HL-60/S4 treated with retinoic acid at 250 ng/mL for 4 days and 3 days (cell line): ENCODE results near the gene SETDB1.
"Not testable (repeated sequence)": the region's sequence is repeated elsewhere in the genome, so short reads cannot be mapped to it uniquely, and the experiment has no call there.

Source experiments
- in situ Hi-C: fragments of 300-500 bp; cut with MboI; formaldehyde crosslinking; loops from 2 replicates; pipeline ENCODE4 v1.7.0; 2022; ENCODE audit warnings: low sequenced_read_pairs

Gene SETDB1

DNA sequence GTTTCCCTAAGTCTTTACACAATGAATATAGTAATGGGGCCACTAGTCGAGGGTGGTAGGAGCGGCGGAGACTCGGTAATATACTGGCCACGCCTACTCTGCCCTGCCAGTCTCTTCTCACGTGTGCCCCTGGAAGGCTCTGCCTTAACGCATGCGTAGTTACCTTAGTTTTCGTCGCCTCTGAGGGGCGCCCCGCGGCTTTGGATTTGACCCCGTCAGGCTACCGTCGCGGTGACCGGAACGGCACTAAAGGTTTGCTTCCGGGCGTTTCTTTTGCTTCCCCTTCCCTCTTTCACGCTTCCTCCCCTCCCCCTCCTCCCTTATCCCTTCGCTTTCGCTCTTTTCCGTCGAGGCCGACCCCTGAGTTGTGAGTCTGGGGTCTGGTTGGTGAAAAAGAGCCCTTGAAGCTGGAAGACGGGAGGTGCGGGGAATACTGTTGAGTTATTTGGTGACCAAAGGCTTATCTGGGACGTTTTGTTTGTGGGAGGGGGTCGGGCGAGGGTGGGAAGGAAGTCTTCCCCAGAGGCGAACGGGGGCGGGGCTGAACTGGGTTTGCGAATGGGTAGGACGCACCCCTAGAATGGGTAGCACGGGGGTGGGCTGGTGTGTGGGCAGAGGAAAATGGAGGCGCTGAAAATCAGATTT lies at the start of gene SETDB1:
Gene SETDB1 (plus strand): TSS at position 267 of the 645 bp plus-strand sequence. CDS start 1,352 bp downstream, outside the sequence.
- in situ Hi-C loops: no loop called here

DNA sequence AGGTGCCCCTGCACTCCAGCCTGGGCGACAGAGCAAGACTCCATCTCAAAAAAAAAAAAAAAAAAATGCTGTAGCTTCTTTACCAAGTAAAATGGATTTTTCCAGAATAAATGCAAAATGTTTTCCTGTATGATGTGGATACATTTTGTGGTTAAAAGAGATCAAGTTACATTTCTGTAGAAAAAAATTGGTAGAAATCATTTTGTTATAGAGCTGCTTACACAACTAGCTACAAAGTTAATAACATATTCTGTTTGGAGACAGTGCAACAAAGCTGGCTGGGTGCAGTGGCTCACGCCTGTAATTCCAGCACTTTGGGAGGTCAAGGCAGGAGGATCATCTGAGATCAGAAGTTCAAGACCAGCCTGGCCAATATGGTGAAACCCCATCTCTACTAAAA lies 47.2 kb upstream of the SETDB1 start:
- in situ Hi-C loops: not testable (repeated sequence)

DNA sequence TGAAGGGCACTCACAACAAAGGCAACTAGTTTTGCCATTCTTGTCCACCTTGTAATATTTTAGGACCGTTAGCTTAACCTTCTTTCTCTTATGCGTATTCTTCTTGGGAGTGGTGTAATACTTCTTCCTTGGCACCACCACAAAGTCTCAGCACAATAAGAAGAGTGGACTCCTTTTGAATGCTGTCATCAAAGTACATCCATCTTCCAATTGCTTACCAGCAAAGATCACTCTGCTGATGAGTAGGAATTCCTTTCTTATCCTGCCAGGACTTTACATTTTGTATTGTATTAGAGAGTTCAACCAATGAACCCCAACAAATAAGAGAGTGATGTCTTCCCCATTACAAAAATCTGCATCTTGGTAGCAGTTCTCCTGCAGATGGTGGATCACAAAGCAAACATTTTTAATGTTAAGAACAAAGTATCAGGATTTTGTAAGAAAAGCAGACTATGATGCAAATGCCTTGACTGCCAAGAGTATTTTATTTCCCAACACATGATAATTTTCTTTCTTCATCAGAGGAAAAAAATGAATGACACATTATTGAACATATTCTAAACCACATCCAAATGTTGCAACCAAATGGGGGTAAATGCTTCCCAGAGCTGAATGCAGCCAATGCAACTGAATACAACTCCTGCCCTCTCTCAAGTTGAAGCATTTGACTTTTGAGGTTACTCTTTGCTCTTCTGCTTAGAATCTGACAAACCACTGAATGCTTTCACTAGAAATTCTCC lies 44.7 kb upstream of the SETDB1 start:
- in situ Hi-C loops: no loop called here

DNA sequence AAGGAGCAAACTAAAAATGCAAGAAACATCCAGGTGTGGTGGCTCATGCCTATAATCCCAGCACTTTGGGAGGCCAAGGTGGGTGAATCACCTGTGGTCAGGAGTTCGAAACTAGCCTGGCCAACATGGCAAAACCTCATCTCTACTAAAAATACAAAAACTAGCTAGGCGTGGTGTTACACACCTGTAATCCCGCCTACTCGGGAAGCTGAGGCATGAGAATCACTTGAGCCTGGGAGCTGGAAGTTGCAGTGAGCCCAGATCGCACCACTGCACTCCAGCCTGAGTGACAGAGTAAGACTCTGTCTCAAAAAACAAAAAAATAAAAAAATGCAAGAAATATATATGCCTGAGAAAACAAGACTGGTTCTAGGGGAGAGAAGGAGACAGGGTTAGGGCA lies 43.0 kb upstream of the SETDB1 start:
- in situ Hi-C loops: not testable (repeated sequence)

DNA sequence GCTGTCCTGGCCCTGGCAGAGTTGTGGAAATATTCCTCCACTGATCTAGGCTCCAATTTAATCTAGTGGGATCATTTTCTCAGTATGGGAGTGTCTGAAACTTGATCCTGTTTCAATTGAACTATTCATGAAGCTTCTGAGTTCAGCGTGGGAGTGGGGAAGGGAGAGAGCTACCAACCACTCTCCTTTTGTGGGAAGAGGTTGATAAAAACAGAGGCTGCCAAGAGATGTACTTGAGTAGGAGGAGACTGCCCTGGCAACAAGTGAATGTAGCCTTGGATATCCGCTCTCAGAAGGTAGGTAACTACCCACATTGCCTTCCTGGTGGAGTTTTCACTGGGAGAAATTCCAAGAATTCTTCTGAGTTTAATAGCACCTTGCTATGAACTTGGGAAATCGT lies 39.1 kb upstream of the SETDB1 start, which contains the start of gene CTXND2:
Gene CTXND2 (plus strand): TSS at position 119 of the 400 bp plus-strand sequence. CDS start 25,179 bp downstream, outside the sequence.
- in situ Hi-C loops: no loop called here

DNA sequence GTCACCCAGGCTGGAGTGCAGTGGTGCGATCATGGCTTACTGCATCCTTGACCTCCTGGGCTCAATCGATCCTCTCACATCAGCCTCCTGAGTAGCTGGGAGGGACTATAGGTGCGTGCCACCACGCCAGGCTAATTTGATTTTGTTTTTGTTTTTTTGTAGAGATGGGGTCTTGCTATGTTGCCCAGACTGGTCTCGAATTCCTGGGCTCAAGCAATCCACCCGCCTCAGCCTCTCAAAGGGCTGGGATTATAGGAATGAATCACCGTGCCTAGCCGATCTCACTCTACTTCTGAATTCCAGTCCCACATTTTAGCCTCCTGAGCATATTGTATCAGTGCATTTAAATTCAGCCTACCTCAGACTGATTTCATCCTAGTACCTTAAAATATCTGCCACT lies 37.4 kb upstream of the SETDB1 start:
- in situ Hi-C loops: no loop called here

DNA sequence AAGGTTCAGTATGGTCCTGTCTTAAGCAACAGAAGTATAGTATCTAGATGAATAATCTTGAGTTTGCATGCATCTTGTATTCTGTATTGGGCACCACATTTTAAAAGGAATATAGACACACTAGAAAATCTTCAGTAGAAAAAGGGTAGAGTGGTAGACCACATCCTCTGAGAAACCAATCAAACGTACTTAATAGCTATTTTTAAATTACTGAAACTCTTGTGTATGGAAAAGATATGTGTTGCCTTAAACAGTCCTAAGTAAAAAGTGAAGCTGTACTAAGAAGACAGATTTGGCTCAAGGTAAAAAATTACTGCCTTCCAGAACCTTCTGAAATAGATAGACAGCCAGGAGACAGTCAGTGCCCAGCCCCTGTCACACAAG lies 36.1 kb upstream of the SETDB1 start:
- in situ Hi-C loops: no loop called here

DNA sequence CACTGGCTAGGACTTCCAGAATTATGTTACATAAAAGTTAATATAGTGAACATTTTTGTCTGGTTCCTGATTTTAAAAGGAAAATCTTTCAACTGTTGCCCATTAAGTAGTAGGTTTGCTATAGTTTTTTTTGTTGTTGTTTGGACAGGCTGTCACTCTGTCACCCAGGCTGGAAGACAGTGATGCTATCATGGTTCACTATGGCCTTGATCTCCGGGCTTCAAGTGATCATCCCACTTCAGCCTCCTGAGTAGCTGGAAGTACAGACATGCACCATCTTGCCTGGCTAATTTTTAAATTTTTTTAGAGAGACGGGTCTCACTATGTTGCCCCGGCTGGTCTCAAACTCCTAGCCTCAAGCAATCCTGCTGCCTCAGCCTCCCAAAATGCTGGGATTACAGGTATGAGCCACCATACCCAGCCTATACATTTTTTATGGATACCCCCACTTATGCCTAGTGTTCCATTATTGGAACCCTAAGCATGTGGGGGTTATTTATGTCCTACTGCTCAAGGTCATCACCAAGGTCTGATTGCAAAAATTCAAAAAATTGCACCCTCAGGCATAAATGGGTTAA lies 32.7 kb upstream of the SETDB1 start:
- in situ Hi-C loops: no loop called here

DNA sequence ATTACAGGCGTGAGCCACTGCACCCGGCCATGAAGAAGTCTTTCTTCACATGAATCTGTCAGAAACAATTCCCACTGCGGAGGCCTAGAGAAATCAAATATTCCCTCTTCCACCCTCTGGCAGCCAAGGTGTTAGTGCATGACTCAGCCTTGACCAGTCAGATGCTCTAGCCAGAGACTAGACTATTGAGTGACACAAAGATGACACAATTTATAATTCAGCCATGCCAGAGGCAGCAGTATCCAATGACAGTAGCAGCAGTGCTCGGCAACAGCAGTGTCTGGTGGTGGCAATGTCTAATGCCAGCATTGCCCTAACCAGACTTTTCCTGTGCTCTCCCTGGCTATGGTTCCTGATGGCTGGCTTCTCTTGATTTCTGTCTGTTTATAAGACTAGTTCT lies 30.5 kb upstream of the SETDB1 start:
- in situ Hi-C loops: no loop called here

DNA sequence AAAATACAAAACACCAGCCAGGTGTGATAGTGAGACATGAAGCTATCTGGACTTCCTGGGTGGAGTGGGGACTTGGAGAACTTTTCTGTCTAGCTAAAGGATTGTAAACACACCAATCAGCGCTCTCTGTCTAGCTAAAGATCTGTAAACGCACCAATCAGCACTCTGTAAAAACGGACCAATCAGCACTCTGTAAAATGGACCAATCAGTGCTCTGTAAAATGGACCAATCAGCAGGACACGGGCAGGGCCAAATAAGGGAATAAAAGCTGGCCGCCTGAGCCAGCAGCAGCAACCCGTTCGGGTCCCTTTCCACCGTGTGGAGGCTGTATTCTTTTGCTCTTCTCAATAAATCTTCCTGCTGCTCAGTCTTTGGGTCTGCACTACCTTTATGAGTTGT lies 26.4 kb upstream of the SETDB1 start:
- in situ Hi-C loops: not testable (repeated sequence)

DNA sequence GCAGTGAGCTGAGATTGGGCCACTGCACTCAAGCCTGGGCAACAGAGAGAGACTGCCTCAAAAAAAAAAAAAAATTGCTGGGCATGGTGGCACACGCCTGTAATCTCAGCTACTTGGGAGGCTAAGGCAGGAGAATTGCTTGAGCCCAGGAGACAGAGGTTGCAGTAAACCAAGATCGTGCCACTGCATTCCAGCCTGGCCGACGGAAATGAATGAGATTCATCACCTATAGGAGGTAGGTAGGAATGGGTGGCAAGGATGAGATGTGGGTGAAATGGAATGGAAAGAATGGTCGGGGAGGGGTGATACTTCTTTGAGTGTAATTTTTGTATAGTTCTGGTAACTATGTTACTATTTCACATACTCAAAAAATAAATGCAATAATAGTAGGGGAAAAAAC lies 23.8 kb upstream of the SETDB1 start:
- in situ Hi-C loops: no loop called here

DNA sequence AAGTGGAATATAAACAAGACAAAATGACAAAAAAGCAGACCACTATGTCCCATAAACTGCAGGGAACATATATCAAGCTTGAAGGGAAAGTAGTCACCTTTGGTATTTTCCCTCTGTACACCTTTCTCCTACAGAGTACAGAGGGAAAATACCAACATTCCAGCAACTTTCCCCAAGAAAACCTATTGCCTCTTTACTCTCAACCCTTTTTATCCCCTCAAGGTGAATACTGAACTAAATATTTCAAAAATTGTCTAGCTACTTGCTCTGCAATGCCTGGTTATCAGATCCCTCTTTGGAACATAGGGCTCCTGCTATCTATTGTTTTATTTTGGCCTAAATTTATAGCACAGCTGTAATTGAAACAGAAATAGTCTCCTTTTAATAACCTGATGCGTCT lies 23.4 kb upstream of the SETDB1 start:
- in situ Hi-C loops: no loop called here

DNA sequence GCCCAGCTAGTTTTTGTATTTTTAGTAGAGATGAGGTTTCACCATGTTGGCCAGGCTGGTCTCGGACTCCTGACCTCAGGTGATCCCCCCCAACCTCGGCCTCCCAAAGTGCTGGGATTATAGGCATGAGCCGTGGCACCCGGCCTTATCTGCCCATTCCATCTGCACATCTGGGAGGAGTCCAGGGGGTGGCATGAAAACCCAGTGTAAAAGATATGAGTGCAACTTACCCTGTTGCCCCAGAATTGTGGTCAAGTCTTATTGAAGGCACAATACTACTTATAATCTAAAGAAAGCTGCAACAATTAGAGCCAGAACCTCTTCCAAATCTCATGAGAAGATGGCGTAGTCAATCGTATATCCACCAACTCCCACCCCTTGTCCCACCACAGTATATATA lies 20.9 kb upstream of the SETDB1 start:
- in situ Hi-C loops: no loop called here

DNA sequence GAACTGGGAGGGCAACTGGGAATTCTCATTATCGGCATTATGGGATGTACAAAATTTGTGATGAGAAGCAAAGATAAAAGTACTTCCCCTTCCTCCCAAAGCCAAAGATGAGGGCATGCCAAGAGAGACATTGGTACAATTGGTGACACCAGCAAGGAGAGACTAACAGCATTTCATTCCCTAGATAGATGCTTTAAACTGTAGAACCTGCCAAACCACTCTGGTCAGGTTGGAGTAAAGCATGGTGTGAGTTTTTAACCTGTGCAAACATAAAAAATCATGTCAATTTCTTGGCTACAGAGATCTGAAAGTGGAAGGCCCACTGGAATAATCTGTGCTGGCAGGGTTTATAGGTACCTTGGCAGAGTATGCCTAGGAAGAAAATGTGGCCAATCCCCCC lies 19.8 kb upstream of the SETDB1 start:
- in situ Hi-C loops: no loop called here

DNA sequence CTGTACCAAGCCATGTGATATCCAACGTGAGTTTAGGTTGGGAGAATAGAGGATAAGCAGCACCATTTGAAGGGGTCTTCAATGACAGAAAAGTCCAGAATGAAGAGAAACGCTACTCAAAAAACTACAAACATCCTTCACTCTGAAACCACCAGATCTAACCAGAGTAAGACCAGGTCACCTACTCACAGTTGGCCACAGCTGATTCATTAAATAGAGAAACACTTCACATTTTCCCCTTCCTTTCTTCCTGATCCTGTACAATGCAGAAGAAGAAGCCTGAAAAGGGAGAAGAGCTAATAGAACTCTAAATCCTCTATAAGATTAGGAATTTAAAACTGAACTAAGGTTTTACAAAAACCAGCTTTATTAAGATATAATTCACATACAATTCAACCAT lies 19.4 kb upstream of the SETDB1 start:
- in situ Hi-C loops: no loop called here

DNA sequence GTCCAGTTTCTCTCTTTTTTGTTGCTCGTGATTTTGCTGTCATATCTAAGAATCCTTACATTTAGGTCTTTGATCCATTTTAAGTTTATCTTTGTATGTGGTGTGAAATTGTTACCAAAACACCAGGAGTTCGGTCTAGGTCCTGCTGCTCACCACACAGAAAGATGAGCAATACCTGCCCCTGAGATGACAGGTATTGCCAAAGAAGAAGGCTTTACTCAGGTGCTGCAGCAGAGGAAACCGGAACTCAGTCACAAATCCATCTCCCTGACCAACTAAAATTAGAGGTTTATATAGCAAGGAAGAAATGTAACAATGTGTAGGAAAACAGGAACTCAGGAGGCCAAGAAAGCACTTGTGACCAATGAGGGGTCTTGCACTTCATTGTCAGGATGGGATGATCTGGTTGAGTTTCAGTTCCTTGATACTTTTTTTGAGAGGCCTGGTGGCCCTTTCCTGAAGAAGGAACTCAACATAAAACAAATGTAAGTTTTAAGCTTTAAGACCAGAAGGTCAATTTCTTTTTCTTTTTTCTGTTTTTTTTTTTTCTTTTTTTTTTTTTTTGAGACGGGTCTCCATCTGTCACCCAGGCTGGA lies 16.5 kb upstream of the SETDB1 start:
- in situ Hi-C loops: no loop called here

DNA sequence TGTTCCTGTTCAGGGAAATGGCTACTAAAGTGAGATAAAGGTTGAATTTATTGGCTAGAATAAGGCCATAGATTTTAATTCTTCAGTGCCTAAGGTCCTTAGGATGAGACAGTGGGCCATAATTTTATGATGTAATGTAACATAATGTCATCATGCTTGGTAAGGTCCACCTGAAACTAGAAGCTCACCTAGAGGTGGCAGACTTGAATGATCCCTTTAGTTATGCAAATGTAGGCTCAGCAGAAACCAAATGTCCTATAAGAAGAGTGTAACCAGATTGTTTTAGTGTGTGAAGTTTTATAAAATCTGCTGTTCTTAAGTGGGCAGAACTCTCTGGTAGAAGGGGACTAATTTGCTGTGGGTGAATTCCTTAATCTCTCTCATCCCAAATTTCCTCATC lies 13.5 kb upstream of the SETDB1 start:
- in situ Hi-C loops: no loop called here

DNA sequence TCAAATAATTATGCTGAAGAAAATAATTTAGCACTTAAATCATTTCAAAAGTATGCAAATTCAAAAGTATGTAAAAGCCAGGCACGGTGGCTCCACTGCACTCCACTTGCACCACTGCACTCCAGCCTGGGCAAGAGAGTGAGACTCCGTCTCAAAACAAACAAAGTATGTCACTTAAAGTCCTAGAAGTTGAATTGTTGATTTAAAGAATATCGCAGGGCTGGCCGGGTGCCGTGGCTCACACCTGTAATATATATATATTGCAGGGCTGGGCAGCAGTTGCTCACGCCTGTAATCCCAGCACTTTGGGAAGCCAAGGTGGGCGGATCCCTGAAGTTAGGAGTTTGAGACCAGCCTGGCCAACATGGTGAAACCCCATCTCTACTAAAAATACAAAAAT lies 8.8 kb upstream of the SETDB1 start:
- in situ Hi-C loops: no loop called here

DNA sequence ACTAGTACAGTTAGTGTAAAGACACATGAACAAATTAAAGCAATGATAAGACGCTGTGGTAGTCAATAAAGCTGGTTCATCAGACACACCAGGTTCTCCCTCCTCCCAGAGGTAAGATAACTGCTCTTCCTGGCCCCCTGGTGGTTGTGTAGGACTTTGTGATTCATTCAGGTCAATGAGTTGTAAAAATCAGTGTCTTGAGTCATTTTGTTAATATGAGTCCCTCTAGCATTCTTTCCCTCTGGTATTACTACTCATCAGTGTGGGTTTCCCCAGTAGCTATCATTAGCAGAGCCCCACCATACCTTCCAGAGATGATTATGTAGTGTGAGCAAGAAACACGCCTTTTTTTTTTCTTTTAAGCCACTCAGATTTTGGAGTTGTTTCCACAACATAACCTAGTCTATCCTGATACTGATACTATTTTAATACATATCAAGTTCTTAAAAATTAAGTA lies 3.6 kb upstream of the SETDB1 start:
- in situ Hi-C loops: no loop called here

DNA sequence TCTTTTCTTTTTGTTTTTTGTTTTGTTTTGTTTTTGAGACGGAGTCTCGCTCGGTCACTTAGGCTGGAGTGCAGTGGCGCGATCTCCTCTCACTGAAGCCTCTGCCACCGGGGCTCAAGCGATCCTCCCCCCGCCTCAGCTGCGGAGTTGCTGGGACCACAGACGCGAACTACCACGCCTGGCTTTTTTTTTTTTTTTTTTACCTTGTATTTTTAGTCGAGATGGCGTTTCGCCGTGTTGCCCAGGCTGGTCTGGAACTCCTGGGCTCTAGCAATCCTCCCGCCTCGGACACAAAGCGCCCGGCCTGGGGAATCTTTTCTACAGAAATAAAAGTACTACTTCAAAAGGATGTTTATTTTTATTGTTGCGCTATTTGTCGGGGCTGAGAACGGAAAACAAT lies 1.1 kb upstream of the SETDB1 start:
- in situ Hi-C loops: no loop called here

DNA sequence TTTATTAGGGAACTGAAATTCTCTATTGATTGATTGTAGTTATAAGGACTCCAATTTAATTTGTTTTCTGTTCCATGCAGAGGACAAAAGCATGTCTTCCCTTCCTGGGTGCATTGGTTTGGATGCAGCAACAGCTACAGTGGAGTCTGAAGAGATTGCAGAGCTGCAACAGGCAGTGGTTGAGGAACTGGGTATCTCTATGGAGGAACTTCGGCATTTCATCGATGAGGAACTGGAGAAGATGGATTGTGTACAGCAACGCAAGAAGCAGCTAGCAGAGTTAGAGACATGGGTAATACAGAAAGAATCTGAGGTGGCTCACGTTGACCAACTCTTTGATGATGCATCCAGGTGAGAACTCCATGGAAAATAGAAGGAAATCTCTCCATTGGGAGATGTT lies 1.5 kb downstream of the SETDB1 start:
- in situ Hi-C loops: no loop called here

DNA sequence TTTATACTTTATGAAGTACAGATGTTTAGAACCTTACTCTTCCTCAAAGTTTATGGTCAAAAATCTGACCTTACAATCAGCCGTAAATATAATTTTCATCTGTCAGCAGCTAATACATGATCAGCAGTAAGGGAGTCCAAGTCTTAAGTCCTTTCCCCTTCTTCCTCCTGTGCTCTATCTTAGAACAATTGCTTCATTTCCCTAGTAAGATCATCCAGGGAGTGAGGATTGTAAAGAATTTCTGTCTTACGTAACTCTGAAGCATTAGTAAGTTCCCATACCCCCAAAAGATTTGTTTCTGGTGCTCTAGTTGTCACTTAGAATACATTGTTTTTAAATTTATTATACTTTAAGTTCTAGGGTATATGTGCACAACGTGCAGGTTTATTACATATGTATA lies 2.1 kb downstream of the SETDB1 start:
- in situ Hi-C loops: no loop called here
